Measurements from ENCODE around the gene KIF26A. TPM values are rescaled to one million over a fixed set of nuclear protein-coding genes. Genes with fewer than 3 reads are reported as not detected.
A peak's percentile ranks its signal among the peaks of the same experiment; 100 is the strongest.
"Not testable (repeated sequence)": the region's sequence is repeated elsewhere in the genome, so short reads cannot be mapped to it uniquely, and the experiment has no call there.

The KIF26A gene
- total RNA-seq, 2 experiments from 2014 or later = 0.29 to 0.38 TPM

- Mint-ChIP-seq H3K27me3 (peaks cover 7% of the 10 kb centered on the region), H3K9me3 (no peaks in the 10 kb centered on the region), H3K4me1 (ENCODE audit: low read depth) (no peaks in the 10 kb centered on the region), H3K4me3 (no peak overlapping the region), H3K27ac (no peak overlapping the region), H3K36me3 (no peaks in the 10 kb centered on the region)
- POLR2A ChIA-PET = interaction anchor here (0.5 kb wide), 1 partner anchor 23 kb away, joined by 3 read pairs; no protein-coding TSS in a partner anchor
- CTCF ChIA-PET = no interaction called here
- intact Hi-C loops (cut with micrococcal nuclease) = no loop called here
- no peak for DNase-seq
Observed at GRCh38 chr14:104146651-104147345, 8.4 kb downstream of the KIF26A start.

- no peak overlapping the region for H3K27ac Mint-ChIP-seq
- CTCF ChIA-PET = no interaction called here
- intact Hi-C loops (cut with micrococcal nuclease) = no loop called here
Observed at GRCh38 chr14:104147346-104148125, 9.1 kb downstream of the KIF26A start.

GRCh38 chr14:104148433-104149277, 10.3 kb downstream of the KIF26A start:
- Mint-ChIP-seq H3K27me3 (peaks cover 6% of the 10 kb centered on the region), H3K9me3 (no peaks in the 10 kb centered on the region), H3K4me3 (no peak overlapping the region), H3K27ac (no peak overlapping the region), H3K4me1 (ENCODE audit: low read depth) (no peaks in the 10 kb centered on the region), H3K36me3 (no peaks in the 10 kb centered on the region)
- ChIA-PET POLR2A (no interaction called here), CTCF (no interaction called here)
- DNase-seq = no peak
- intact Hi-C loops (cut with micrococcal nuclease) = no loop called here

More at GRCh38 chr14:104147346-104148125, 9.1 kb downstream of the KIF26A start:
- H3K4me1 Mint-ChIP-seq (ENCODE audit: low read depth) = no peaks in the 10 kb centered on the region
- DNase-seq = no peak
- no peak overlapping the region for H3K4me3 Mint-ChIP-seq
- POLR2A ChIA-PET = interaction anchor here (0.5 kb wide), 1 partner anchor 24 kb away, joined by 3 read pairs; no protein-coding TSS in a partner anchor
- H3K27me3 Mint-ChIP-seq = peaks cover 7% of the 10 kb centered on the region
- H3K9me3 Mint-ChIP-seq = no peaks in the 10 kb centered on the region
- H3K36me3 Mint-ChIP-seq = no peaks in the 10 kb centered on the region

DNA sequence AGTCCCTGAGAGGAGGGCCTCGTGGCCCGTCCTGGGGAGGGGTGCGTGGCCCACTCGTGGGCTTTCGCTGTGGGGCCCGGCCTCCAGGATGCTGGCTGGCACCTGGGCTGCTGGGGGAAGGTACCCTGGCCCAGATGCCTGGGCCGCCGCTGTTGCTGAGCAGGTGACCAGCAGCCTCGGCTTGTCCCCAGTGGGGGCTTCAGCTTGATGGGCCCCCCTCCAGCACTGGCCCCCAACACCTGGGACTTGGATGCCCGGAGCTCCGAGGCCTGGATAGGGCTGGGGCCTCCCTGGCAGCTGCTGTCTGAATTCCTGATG, 10.8 kb downstream of the KIF26A start:
- intact Hi-C loops (cut with micrococcal nuclease) = no loop called here
- CTCF ChIA-PET = no interaction called here

DNA sequence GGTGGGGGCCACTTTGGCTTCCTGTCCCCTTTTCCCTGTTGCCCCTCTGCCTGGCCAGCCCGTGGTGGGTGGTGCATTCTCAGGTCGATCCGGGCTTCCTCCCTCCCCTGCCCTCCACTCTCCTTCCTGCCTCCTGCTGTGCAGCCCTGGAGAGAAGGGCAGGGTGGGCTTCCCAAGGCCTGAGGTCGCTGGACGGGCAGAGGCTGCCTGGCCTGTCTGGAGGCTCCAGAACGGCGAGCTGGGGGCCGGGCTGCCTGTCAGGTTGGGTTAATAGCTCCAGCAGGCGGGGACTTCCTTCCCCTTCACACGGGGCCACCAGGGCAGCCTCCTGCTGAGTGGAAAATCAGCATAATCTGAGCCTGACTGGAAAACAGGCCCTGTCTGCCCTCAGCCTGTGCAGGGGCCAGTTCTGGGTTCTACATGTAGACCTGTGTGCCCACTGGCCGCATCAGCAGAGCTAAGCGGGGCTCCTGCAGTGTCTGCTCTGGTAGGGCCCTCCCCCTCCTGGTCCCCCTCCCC, 11.3 kb downstream of the KIF26A start:
- H3K27ac Mint-ChIP-seq = no peak overlapping the region
- H3K4me3 Mint-ChIP-seq = no peak overlapping the region
- peak; percentile 49 for DNase-seq
- H3K9me3 Mint-ChIP-seq = no peaks in the 10 kb centered on the region
- CTCF ChIA-PET = no interaction called here
- intact Hi-C loops (cut with micrococcal nuclease) = no loop called here
- H3K36me3 Mint-ChIP-seq = no peaks in the 10 kb centered on the region
- peaks cover 3% of the 10 kb centered on the region for H3K27me3 Mint-ChIP-seq
- H3K4me1 Mint-ChIP-seq (ENCODE audit: low read depth) = no peaks in the 10 kb centered on the region
- POLR2A ChIA-PET = no interaction called here

More for the DNA sequence above, 10.8 kb downstream of the KIF26A start:
- Mint-ChIP-seq H3K36me3 (no peaks in the 10 kb centered on the region), H3K27me3 (peaks cover 6% of the 10 kb centered on the region), H3K27ac (no peak overlapping the region), H3K9me3 (no peaks in the 10 kb centered on the region), H3K4me3 (no peak overlapping the region), H3K4me1 (ENCODE audit: low read depth) (no peaks in the 10 kb centered on the region)
- DNase-seq = no peak
- POLR2A ChIA-PET = no interaction called here

DNA sequence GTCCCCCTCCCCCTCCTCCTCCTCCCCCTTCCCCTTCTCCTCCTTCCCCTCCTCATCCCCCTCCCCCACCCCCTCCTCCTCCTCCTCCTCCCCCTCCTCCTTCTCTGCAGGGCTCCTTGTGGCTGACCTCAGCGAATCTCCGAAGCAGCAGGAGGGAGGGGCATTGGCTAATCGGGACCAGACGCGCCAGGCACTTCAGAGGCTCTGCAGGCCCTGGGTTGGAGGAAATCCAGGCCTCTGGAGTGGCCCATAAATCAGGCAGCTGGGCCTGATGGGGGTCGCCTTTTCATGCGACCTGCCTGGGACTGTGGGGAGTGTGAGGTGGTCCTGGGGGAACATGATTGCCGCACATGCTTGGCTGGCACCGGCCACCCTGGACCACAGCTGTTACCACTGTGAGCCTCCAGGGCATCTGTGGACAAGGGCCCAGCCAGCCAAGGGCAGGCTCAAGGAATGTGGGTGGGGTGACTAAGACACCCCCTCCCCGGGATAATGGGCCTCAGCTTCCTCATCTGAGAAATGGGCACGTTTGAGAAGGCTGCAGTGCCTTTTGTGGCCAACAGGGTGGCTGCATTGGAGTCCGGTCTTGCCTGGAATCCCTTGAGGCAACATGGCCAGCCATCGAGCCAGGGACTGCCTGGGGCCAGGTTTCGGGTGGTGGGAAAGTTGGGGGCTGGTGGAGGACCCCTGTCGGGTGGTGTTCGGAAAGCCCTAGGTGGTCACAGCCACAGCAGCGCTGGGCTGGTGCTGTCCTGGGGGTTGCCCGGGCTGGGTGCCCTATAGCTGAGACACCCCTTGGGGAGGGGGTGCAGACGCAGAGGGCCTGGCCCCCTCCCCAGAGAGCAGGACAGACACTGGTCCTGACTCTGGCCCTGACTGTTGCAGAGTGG, 12.0 kb downstream of the KIF26A start:
- ChIA-PET POLR2A (no interaction called here), CTCF (no interaction called here)
- DNase-seq = no peak
- Mint-ChIP-seq H3K4me1 (ENCODE audit: low read depth) (no peaks in the 10 kb centered on the region), H3K27me3 (peaks cover 3% of the 10 kb centered on the region), H3K27ac (no peak overlapping the region), H3K36me3 (no peaks in the 10 kb centered on the region), H3K9me3 (no peaks in the 10 kb centered on the region), H3K4me3 (no peak overlapping the region)
- intact Hi-C loops (cut with micrococcal nuclease) = no loop called here

DNA sequence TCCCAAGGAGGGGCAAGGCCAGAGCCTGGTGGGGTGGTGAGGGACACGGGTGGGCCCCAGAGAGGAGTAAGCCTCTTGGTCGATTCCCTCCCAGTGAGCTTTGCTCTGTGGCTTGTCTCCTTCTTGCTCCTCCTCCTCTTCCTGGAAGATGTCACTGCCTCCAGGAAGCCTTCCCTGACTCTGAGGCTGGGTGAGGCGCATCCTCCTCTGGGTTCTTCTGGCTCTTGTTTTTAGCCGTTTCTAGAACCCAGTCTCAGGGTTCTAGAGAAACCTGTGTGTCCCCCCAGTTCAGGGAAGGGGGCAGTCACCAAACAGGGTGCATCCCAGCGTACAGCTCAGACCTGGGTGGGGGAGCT, 12.6 kb downstream of the KIF26A start:
- no peak for DNase-seq
- H3K4me1 Mint-ChIP-seq (ENCODE audit: low read depth) = no peaks in the 10 kb centered on the region
- H3K4me3 Mint-ChIP-seq = no peak overlapping the region
- H3K9me3 Mint-ChIP-seq = no peaks in the 10 kb centered on the region
- POLR2A ChIA-PET = no interaction called here
- CTCF ChIA-PET = no interaction called here
- H3K27ac Mint-ChIP-seq = no peak overlapping the region
- peaks cover 1% of the 10 kb centered on the region for H3K27me3 Mint-ChIP-seq
- intact Hi-C loops (cut with micrococcal nuclease) = no loop called here
- H3K36me3 Mint-ChIP-seq = no peaks in the 10 kb centered on the region

DNA sequence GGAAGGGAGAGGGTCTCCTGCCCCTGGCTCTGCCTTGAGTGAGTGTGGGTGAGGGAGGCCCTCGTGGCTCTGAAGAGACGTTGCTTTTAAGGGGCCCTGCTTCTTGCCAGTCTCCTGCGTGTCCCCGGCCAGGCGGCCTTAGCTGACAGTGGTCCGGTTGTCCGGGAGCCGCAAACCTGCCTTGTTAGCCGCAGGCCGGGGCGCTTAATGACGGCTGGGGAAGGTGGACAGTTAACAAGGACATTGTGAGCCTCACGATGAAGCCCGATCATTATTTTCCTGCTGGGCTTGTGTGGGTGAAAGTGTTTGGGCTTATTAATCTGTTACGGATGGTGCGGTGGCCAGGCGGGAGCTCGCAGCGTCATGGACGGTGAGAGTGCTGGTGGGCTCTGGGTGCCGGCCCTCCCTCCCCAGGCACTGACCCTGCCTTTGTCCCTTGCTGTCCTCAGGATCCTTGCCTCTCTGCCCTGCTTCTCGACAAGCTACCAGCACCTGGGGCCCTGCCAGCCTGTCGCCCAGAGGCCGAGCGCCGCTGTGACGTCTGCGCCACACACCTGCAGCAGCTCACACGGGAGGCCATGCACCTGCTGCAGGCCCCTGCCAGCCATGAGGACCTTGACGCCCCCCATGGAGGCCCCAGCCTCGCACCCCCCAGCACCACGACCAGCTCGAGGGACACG, 13.3 kb downstream of the KIF26A start:
- H3K9me3 Mint-ChIP-seq = no peaks in the 10 kb centered on the region
- peaks cover 1% of the 10 kb centered on the region for H3K27me3 Mint-ChIP-seq
- no peaks in the 10 kb centered on the region for H3K36me3 Mint-ChIP-seq
- DNase-seq = no peak
- no peak overlapping the region for H3K27ac Mint-ChIP-seq
- ChIA-PET CTCF (no interaction called here), POLR2A (no interaction called here)
- H3K4me3 Mint-ChIP-seq = no peak overlapping the region
- intact Hi-C loops (cut with micrococcal nuclease) = no loop called here
- no peaks in the 10 kb centered on the region for H3K4me1 Mint-ChIP-seq (ENCODE audit: low read depth)

DNA sequence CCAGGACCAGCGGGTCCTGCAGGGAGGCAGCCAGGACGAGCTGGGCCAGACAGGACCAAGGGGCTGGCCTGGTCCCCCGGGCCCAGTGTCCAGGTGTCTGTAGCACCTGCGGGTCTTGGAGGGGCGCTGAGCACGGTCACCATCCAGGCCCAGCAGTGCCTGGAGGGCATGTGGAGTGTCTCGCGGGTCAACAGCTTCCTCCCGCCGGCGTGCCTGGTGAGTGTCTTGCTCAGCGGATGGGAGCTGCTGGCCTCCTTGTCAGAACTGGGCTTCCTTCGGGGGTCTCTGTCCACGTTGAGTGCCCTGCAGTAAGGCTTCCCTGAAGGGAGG, 13.8 kb downstream of the KIF26A start:
- peaks cover 1% of the 10 kb centered on the region for H3K27me3 Mint-ChIP-seq
- POLR2A ChIA-PET = no interaction called here
- intact Hi-C loops (cut with micrococcal nuclease) = no loop called here
- no peaks in the 10 kb centered on the region for H3K36me3 Mint-ChIP-seq
- H3K9me3 Mint-ChIP-seq = no peaks in the 10 kb centered on the region
- H3K4me1 Mint-ChIP-seq (ENCODE audit: low read depth) = no peaks in the 10 kb centered on the region
- no peak overlapping the region for H3K4me3 Mint-ChIP-seq
- H3K27ac Mint-ChIP-seq = no peak overlapping the region
- CTCF ChIA-PET = no interaction called here
- no peak for DNase-seq

GRCh38 chr14:104152686-104153393, 14.5 kb downstream of the KIF26A start:
- H3K27ac Mint-ChIP-seq = no peak overlapping the region

GRCh38 chr14:104153394-104153755, 15.0 kb downstream of the KIF26A start:
- H3K4me3 Mint-ChIP-seq; CTCF ChIA-PET; POLR2A ChIA-PET; DNase-seq; H3K9me3 Mint-ChIP-seq; H3K27me3 Mint-ChIP-seq; intact Hi-C loops (cut with micrococcal nuclease); H3K4me1 Mint-ChIP-seq (ENCODE audit: low read depth); H3K27ac Mint-ChIP-seq; H3K36me3 Mint-ChIP-seq: not testable (repeated sequence)

More at GRCh38 chr14:104152686-104153393, 14.5 kb downstream of the KIF26A start:
- Mint-ChIP-seq H3K27me3 (peaks cover 1% of the 10 kb centered on the region), H3K9me3 (no peaks in the 10 kb centered on the region), H3K36me3 (no peaks in the 10 kb centered on the region), H3K4me1 (ENCODE audit: low read depth) (no peaks in the 10 kb centered on the region), H3K4me3 (no peak overlapping the region)
- intact Hi-C loops (cut with micrococcal nuclease) = no loop called here
- ChIA-PET POLR2A (no interaction called here), CTCF (no interaction called here)
- no peak for DNase-seq
